ENCODE results near the gene IL34. TPM values are rescaled to one million over a fixed set of nuclear protein-coding genes. Genes with fewer than 3 reads are reported as not detected.
A peak's percentile ranks its signal among the peaks of the same experiment; 100 is the strongest.

The IL34 gene
- total RNA-seq, 2 experiments from 2014 or later, result not detected

- no peak for DNase-seq
- Mint-ChIP-seq H3K27ac (no peak overlapping the region), H3K4me3 (no peak overlapping the region), H3K9me3 (ENCODE audit: low read depth) (no peaks in the 10 kb centered on the region), H3K36me3 (no peaks in the 10 kb centered on the region), H3K4me1 (peaks cover 4% of the 10 kb centered on the region), H3K27me3 (peaks cover 28% of the 10 kb centered on the region)
- CTCF ChIA-PET, result interaction anchor here (1.2 to 1.6 kb wide), 3 partner anchors 9 to 84 kb away, joined by 3 to 7 read pairs (median 6); no protein-coding TSS in a partner anchor
- ATAC-seq, result no peak
Measured at GRCh38 chr16:70687671-70688245, 41.4 kb downstream of the IL34 start.

- no peaks in the 10 kb centered on the region for H3K36me3 Mint-ChIP-seq
- no peak overlapping the region for H3K4me3 Mint-ChIP-seq
- no peak for ATAC-seq
- DNase-seq, result no peak
- no peaks in the 10 kb centered on the region for H3K9me3 Mint-ChIP-seq (ENCODE audit: low read depth)
- CTCF ChIA-PET, result interaction anchor here (1.2 to 1.6 kb wide), 3 partner anchors 9 to 83 kb away, joined by 3 to 7 read pairs (median 6); no protein-coding TSS in a partner anchor
- H3K27ac Mint-ChIP-seq, result no peak overlapping the region
- peaks cover 4% of the 10 kb centered on the region for H3K4me1 Mint-ChIP-seq
- peaks cover 24% of the 10 kb centered on the region for H3K27me3 Mint-ChIP-seq
Measured at GRCh38 chr16:70688246-70688742, 41.9 kb downstream of the IL34 start.

DNA sequence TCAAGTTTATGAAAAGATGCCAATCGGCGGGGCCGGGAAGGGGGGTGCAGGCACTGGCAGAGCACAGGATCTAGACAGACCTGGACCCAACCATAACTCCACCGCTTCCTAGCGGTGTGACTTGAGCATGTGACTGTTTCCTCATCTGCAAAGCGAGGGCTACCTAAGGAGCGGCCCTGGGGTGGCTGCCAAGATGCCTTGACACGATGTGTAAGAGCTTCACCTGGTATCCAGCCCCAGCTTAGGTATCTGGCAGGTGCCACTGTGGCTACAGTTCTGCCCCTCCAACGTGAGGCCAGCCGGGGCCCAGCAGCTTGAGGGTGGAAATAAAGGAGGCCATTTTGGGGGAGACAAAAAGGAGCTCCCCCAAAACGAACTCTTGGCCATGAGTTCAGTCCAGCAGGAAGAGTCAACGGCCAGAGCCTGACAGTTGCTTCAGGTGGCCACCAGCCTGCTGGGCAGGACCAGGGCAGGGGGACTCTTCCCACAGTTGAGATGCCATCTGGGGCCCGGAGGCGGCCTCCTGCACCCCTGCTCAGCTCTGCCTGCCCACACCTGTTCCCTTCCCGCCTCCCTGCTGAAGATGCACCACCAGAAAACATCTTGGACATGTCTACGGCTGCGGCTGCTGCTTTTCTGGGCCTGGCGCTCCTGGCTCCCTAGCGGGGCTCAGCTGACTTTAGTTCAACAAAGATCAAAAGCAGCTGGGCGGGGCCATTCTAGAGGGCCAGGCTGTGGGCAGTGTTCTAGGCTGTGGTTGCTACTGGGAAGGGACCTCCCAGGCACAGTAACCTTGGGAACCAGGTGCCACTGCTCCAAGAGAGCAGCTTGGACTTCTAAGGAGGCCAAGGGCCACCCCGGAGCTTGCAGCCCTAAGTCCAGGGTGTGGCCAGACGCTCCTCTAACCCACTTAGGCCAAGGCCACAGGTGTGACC is 42.9 kb downstream of the IL34 start:
- CTCF ChIA-PET, result no interaction called here
- Mint-ChIP-seq H3K36me3 (no peaks in the 10 kb centered on the region), H3K9me3 (ENCODE audit: low read depth) (no peaks in the 10 kb centered on the region), H3K4me1 (peaks cover 4% of the 10 kb centered on the region), H3K4me3 (no peak overlapping the region), H3K27me3 (peaks cover 19% of the 10 kb centered on the region), H3K27ac (no peak overlapping the region)
- no peak for ATAC-seq
- DNase-seq, result no peak

GRCh38 chr16:70689970-70690891 is 43.9 kb downstream of the IL34 start:
- CTCF ChIA-PET, result interaction anchor here (1.1 kb wide), 1 partner anchor 80 kb away, joined by 3 read pairs; no protein-coding TSS in a partner anchor
- Mint-ChIP-seq H3K9me3 (ENCODE audit: low read depth) (no peaks in the 10 kb centered on the region), H3K27ac (no peak overlapping the region)

GRCh38 chr16:70691223-70692129 is 45.1 kb downstream of the IL34 start:
- ATAC-seq (no peak), DNase-seq (no peak)
- Mint-ChIP-seq H3K4me3 (no peak overlapping the region), H3K27me3 (peaks cover 7% of the 10 kb centered on the region), H3K27ac (no peak overlapping the region), H3K9me3 (ENCODE audit: low read depth) (no peaks in the 10 kb centered on the region), H3K4me1 (peaks cover 15% of the 10 kb centered on the region), H3K36me3 (no peaks in the 10 kb centered on the region)
- CTCF ChIA-PET, result interaction anchor here (1.0 kb wide), 1 partner anchor 11 kb away, joined by 3 read pairs; no protein-coding TSS in a partner anchor

More at GRCh38 chr16:70689970-70690891, 43.9 kb downstream of the IL34 start:
- H3K4me1 Mint-ChIP-seq, result peaks cover 2% of the 10 kb centered on the region
- H3K4me3 Mint-ChIP-seq, result no peak overlapping the region
- no peak for DNase-seq
- peaks cover 11% of the 10 kb centered on the region for H3K27me3 Mint-ChIP-seq
- no peaks in the 10 kb centered on the region for H3K36me3 Mint-ChIP-seq
- ATAC-seq, result no peak

DNA sequence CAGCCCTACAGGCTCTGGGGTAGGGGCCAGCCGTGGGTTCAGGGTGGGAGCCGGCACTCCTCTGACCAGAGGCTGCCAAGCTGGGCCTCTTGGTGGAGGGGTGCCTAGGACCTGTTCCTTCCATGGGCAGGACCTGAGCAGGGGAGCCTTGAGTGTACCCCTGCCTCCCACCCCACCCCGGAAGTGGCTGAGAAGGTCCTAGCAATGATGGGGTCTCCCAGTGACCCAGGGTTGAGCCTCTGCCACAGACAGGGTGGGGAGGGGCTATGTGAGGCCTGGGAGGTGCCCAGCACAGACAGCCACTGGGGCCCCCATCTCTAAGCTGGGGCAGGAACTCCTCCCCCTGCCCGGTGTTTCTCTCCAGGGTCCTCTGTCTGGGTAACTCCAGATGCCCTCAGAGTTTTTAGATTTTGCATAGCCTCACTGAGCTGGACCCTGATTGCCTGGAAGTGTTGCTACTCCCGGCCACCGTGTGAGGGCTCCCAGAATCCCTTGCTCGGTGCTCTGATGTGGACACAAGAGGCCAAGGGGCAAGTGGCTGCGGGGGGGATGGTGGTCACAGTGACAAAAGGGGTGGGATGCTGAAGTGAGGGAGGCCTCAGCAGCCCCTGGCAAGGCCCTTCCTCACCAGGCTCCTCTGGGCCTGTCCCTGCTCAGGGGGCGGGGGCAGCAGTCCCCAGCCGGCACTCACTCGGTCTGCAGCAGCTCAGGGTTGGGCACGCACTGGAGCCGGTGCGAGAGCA is 45.9 kb downstream of the IL34 start:
- no peak overlapping the region for H3K4me3 Mint-ChIP-seq
- peaks cover 22% of the 10 kb centered on the region for H3K4me1 Mint-ChIP-seq

GRCh38 chr16:70692873-70693671 is 46.7 kb downstream of the IL34 start:
- Mint-ChIP-seq H3K36me3 (no peaks in the 10 kb centered on the region), H3K4me3 (no peak overlapping the region), H3K4me1 (peaks cover 27% of the 10 kb centered on the region), H3K27me3 (no peaks in the 10 kb centered on the region), H3K9me3 (ENCODE audit: low read depth) (no peaks in the 10 kb centered on the region), H3K27ac (no peak overlapping the region)
- DNase-seq, result no peak
- no peak for ATAC-seq
- CTCF ChIA-PET, result interaction anchor here (1.0 kb wide), 1 partner anchor 13 kb away, joined by 3 read pairs; no protein-coding TSS in a partner anchor

More for the DNA sequence above, 45.9 kb downstream of the IL34 start:
- Mint-ChIP-seq H3K9me3 (ENCODE audit: low read depth) (no peaks in the 10 kb centered on the region), H3K27me3 (peaks cover 2% of the 10 kb centered on the region), H3K27ac (no peak overlapping the region), H3K36me3 (no peaks in the 10 kb centered on the region)
- CTCF ChIA-PET, result interaction anchor here (1.0 kb wide), 1 partner anchor 12 kb away, joined by 3 read pairs; no protein-coding TSS in a partner anchor
- DNase-seq, result no peak
- no peak for ATAC-seq

- no peaks in the 10 kb centered on the region for H3K36me3 Mint-ChIP-seq
- DNase-seq, result no peak
- H3K4me3 Mint-ChIP-seq, result no peak overlapping the region
- no peaks in the 10 kb centered on the region for H3K27me3 Mint-ChIP-seq
- H3K9me3 Mint-ChIP-seq (ENCODE audit: low read depth), result no peaks in the 10 kb centered on the region
- CTCF ChIA-PET, result no interaction called here
- peaks cover 28% of the 10 kb centered on the region for H3K4me1 Mint-ChIP-seq
- no peak overlapping the region for H3K27ac Mint-ChIP-seq
- ATAC-seq, result no peak
Measured at GRCh38 chr16:70694088-70694867, 47.9 kb downstream of the IL34 start.

DNA sequence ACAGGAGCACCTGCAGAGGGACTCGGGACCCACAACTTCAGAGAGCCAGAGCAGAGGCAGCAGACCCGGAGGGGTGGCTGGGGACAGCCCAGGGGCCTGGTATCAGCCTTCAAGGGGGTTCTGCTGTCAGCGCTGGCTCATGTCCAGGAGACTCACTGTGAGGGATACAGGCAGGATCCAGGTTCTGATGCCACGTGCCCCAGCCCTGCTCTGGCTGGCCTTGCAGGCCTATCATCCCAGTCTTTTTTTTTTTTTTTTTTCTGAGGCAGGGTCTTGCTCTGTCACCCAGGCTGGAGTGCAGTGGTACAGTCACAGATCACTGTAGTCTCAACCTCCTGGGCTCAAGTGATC is 48.5 kb downstream of the IL34 start:
- peaks cover 28% of the 10 kb centered on the region for H3K4me1 Mint-ChIP-seq
- H3K4me3 Mint-ChIP-seq, result no peak overlapping the region
- ATAC-seq (no peak), DNase-seq (no peak)
- H3K27me3 Mint-ChIP-seq, result no peaks in the 10 kb centered on the region
- H3K36me3 Mint-ChIP-seq, result no peaks in the 10 kb centered on the region
- H3K27ac Mint-ChIP-seq, result no peak overlapping the region
- CTCF ChIA-PET, result interaction anchor here (1.1 to 2.7 kb wide), 5 partner anchors 12 to 76 kb away, joined by 3 to 23 read pairs (median 6); no protein-coding TSS in a partner anchor
- no peaks in the 10 kb centered on the region for H3K9me3 Mint-ChIP-seq (ENCODE audit: low read depth)

- CTCF ChIA-PET, result interaction anchor here (1.1 to 2.7 kb wide), 6 partner anchors 13 to 76 kb away, joined by 3 to 23 read pairs (median 6); no protein-coding TSS in a partner anchor
- no peak overlapping the region for H3K4me3 Mint-ChIP-seq
- peaks cover 28% of the 10 kb centered on the region for H3K4me1 Mint-ChIP-seq
- DNase-seq (peak; percentile 71), ATAC-seq (peak; percentile 70)
- H3K9me3 Mint-ChIP-seq (ENCODE audit: low read depth), result no peaks in the 10 kb centered on the region
- H3K36me3 Mint-ChIP-seq, result no peaks in the 10 kb centered on the region
- no peaks in the 10 kb centered on the region for H3K27me3 Mint-ChIP-seq
- H3K27ac Mint-ChIP-seq, result peak overlapping the region; percentile 72
Measured at GRCh38 chr16:70695331-70696070, 49.1 kb downstream of the IL34 start.
